Measurements from ENCODE around the gene MPP4. TPM values are rescaled to one million over a fixed set of nuclear protein-coding genes. Genes with fewer than 3 reads are reported as not detected.

MPP4 gene
- total and polyA plus RNA-seq, 4 donors = 0.08 to 0.22 (median 0.15) TPM; not detected in 1

DNA sequence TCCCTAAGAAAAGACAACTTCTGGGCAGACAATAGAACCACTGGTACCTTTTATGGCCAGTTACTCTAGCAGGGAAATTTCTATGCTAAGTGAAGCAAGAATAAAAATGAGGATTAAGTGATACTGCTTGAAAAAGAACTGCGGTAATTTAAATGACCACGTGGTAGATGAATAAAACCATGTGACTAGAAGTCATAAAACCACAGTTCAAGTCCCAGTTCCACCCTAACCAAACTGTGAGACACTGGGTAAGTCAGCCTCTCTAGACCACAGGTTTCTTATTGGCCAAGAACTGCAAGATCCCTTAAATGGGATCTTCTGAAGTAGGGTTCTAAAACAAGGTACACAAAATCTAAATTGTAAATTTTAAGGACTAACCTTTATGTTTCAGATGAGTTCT lies 67.9 kb downstream of the MPP4 start:
- WGBS, 2 donors = 84 to 87% methylated on average over 2 of the region's 2 CpGs
- no peak for TF ChIP-seq CTCF (IDR thresholded peaks at IDR 0.05; ENCODE audit: control extremely low read depth, extremely low read depth)
- Histone ChIP-seq H3K27me3 (ENCODE audit: control insufficient read depth in 3 of 3, insufficient read depth in 3 of 3, low read length in 2 of 3) (no peaks in the 10 kb centered on the region), H3K9me3 (ENCODE audit: control insufficient read depth in 4 of 4, insufficient read depth in 3 of 4, low read length in 3 of 4) (no peaks in the 10 kb centered on the region), H3K4me1 (ENCODE audit: control insufficient read depth in 5 of 5, insufficient read depth in 5 of 5, low read length in 5 of 5) (peaks cover 0 to 15% (median 0%) of the 10 kb centered on the region in 5 donors), H3K36me3 (ENCODE audit: control insufficient read depth in 4 of 4, insufficient read depth in 4 of 4, low read length in 4 of 4) (peaks cover 9 to 36% (median 25%) of the 10 kb centered on the region in 4 donors), H3K9ac (ENCODE audit: insufficient read depth in 1 of 2, low read length in 2 of 2) (no peak overlapping the region), H3K27ac (ENCODE audit: low read depth in 1 of 2, low read length in 1 of 2) (no peak overlapping the region), H3K4me3 (no peak overlapping the region)
- DNase-seq (no peak), ATAC-seq (ENCODE audit: insufficient read depth, low FRiP score) (no peak)

GRCh38 chr2:201628545-201628944 lies 69.9 kb downstream of the MPP4 start:
- Histone ChIP-seq H3K4me3 (no peak overlapping the region), H3K36me3 (ENCODE audit: control insufficient read depth in 4 of 4, insufficient read depth in 4 of 4, low read length in 4 of 4) (peaks cover 7 to 30% (median 19%) of the 10 kb centered on the region in 4 donors), H3K27ac (ENCODE audit: low read depth in 1 of 2, low read length in 1 of 2) (no peak overlapping the region), H3K9me3 (ENCODE audit: control insufficient read depth in 4 of 4, insufficient read depth in 3 of 4, low read length in 3 of 4) (no peaks in the 10 kb centered on the region), H3K27me3 (ENCODE audit: control insufficient read depth in 3 of 3, insufficient read depth in 3 of 3, low read length in 2 of 3) (no peaks in the 10 kb centered on the region), H3K4me1 (ENCODE audit: control insufficient read depth in 5 of 5, insufficient read depth in 5 of 5, low read length in 5 of 5) (peaks cover 0 to 6% (median 0%) of the 10 kb centered on the region in 5 donors), H3K9ac (ENCODE audit: insufficient read depth in 1 of 2, low read length in 2 of 2) (no peak overlapping the region)
- ATAC-seq (ENCODE audit: insufficient read depth, low FRiP score) (no peak), DNase-seq (no peak)
- WGBS, 2 donors = 87 to 92% methylated on average over 2 of the region's 2 CpGs
- no peak for TF ChIP-seq CTCF (IDR thresholded peaks at IDR 0.05; ENCODE audit: control extremely low read depth, extremely low read depth)

- Histone ChIP-seq H3K4me3 (no peak overlapping the region), H3K27ac (ENCODE audit: low read depth in 1 of 2, low read length in 1 of 2) (no peak overlapping the region), H3K9me3 (ENCODE audit: control insufficient read depth in 4 of 4, insufficient read depth in 3 of 4, low read length in 3 of 4) (no peaks in the 10 kb centered on the region), H3K27me3 (ENCODE audit: control insufficient read depth in 3 of 3, insufficient read depth in 3 of 3, low read length in 2 of 3) (no peaks in the 10 kb centered on the region), H3K4me1 (ENCODE audit: control insufficient read depth in 5 of 5, insufficient read depth in 5 of 5, low read length in 5 of 5) (peaks cover 0 to 6% (median 2%) of the 10 kb centered on the region in 5 donors), H3K36me3 (ENCODE audit: control insufficient read depth in 4 of 4, insufficient read depth in 4 of 4, low read length in 4 of 4) (peaks cover 0 to 5% (median 3%) of the 10 kb centered on the region in 4 donors), H3K9ac (ENCODE audit: insufficient read depth in 1 of 2, low read length in 2 of 2) (no peak overlapping the region)
- 85 to 88% methylated on average over 5 of the region's 5 CpGs for WGBS, 2 donors
- TF ChIP-seq CTCF (IDR thresholded peaks at IDR 0.05; ENCODE audit: control extremely low read depth, extremely low read depth) = no peak
- ATAC-seq (ENCODE audit: insufficient read depth, low FRiP score) (no peak), DNase-seq (no peak)
Observed at GRCh38 chr2:201622306-201622970, 76.0 kb downstream of the MPP4 start.

Data from lung (tissue), 12 donors.